CD14-positive monocyte (primary cell): ENCODE measurements around the gene PSME3. TPM values are rescaled to one million over a fixed set of nuclear protein-coding genes. Genes with fewer than 3 reads are reported as not detected.

Experiments
- DNase-seq, 3 donors: peaks; one replicate each; pipeline ENCODE4 v3.0.0-alpha.2; 2011 to 2022
- H2AFZ ChIP-seq: 2 replicates; pipeline ENCODE4 v1.6.0; 2012; ENCODE audit warnings: mild to moderate bottlenecking, low read depth, low read length, inconsistent platforms; ENCODE audit not compliant: insufficient read depth, poor library complexity, severe bottlenecking
- H3K27ac ChIP-seq, 2 donors: 1 replicate in 1 of 2; 2 replicates in 1 of 2; pipeline ENCODE4 v1.5.1; 2012 to 2013; ENCODE audit warnings: low read length in 2 of 2, control low read depth in 1 of 2, inconsistent platforms in 1 of 2, low read depth in 1 of 2, mild to moderate bottlenecking in 1 of 2
- H3K27me3 ChIP-seq, 2 donors: one replicate each; pipeline versions ENCODE4 v1.6.0 to v1.6.1; 2011 to 2013; ENCODE audit warnings: low read length in 2 of 2; ENCODE audit not compliant: control insufficient read depth in 2 of 2, insufficient read depth in 2 of 2
- H3K36me3 ChIP-seq, 2 donors: replicated peaks in 1 of 2; 1 replicate in 1 of 2; 2 replicates in 1 of 2; pipeline versions ENCODE4 v1.5.1 to v1.6.1; 2012 to 2013; ENCODE audit warnings: low read length in 2 of 2, control low read depth in 1 of 2, inconsistent platforms in 1 of 2, mild to moderate bottlenecking in 1 of 2; ENCODE audit not compliant: insufficient read depth in 2 of 2, control insufficient read depth in 1 of 2
- H3K4me1 ChIP-seq, 2 donors: 1 replicate in 1 of 2; 2 replicates in 1 of 2; pipeline versions ENCODE4 v1.5.1 to v1.6.1; 2012 to 2013; ENCODE audit warnings: low read length in 2 of 2, control low read depth in 1 of 2, inconsistent platforms in 1 of 2, mild to moderate bottlenecking in 1 of 2, moderate library complexity in 1 of 2; ENCODE audit not compliant: insufficient read depth in 2 of 2, control insufficient read depth in 1 of 2
- H3K4me2 ChIP-seq: replicated peaks from 2 replicates; pipeline ENCODE3; 2012; ENCODE audit warnings: low read length, moderate library complexity, mild to moderate bottlenecking; ENCODE audit not compliant: poor library complexity, severe bottlenecking; ENCODE audit errors: extremely low read depth
- H3K4me3 ChIP-seq, 3 experiments: fragments of 200-600 bp in 1 of 3; sonication (generic) in 1 of 3; replicated peaks in 1 of 3; 1 replicate in 2 of 3; 2 replicates in 1 of 3; pipeline ENCODE4 v1.5.1; 2011 to 2013; ENCODE audit warnings: low read length in 3 of 3, mild to moderate bottlenecking in 3 of 3, control low read depth in 2 of 3, low read depth in 2 of 3, inconsistent platforms in 1 of 3, moderate library complexity in 1 of 3
- H3K79me2 ChIP-seq: 2 replicates; pipeline ENCODE4 v1.6.0; 2012; ENCODE audit warnings: mild to moderate bottlenecking, control low read depth, inconsistent platforms, low read length, moderate library complexity; ENCODE audit not compliant: insufficient read depth
- H3K9ac ChIP-seq: 2 replicates; pipeline ENCODE4 v1.6.0; 2017; ENCODE audit warnings: low read length, mild to moderate bottlenecking; ENCODE audit not compliant: insufficient read depth, poor library complexity, severe bottlenecking
- H3K9me3 ChIP-seq, 2 donors: replicated peaks in 1 of 2; 1 replicate in 1 of 2; 2 replicates in 1 of 2; pipeline versions ENCODE4 v1.5.1 to v1.6.1; 2012 to 2013; ENCODE audit warnings: low read length in 2 of 2, control low read depth in 1 of 2; ENCODE audit not compliant: control insufficient read depth in 1 of 2, insufficient read depth in 1 of 2
- H4K20me1 ChIP-seq: 2 replicates; pipeline ENCODE4 v1.6.0; 2012; ENCODE audit warnings: mild to moderate bottlenecking, low read length, control low read depth, moderate library complexity; ENCODE audit not compliant: insufficient read depth
- H3K27ac Mint-ChIP-seq, 7 donors: one replicate each; pipeline ENCODE4 v1.8.0; 2020; ENCODE audit warnings: mild to moderate bottlenecking in 7 of 7, mixed read lengths in 7 of 7, moderate library complexity in 6 of 7, inconsistent platforms in 2 of 7
- H3K27me3 Mint-ChIP-seq, 3 donors: one replicate each; pipeline ENCODE4 v1.8.0; 2021 to 2022; ENCODE audit warnings: low read depth in 3 of 3, mild to moderate bottlenecking in 3 of 3, mixed read lengths in 3 of 3, moderate library complexity in 3 of 3, inconsistent platforms in 1 of 3
- H3K36me3 Mint-ChIP-seq, 2 donors: one replicate each; pipeline ENCODE4 v1.8.0; 2020; ENCODE audit warnings: mixed read lengths in 2 of 2, inconsistent platforms in 1 of 2, mild to moderate bottlenecking in 1 of 2
- H3K4me1 Mint-ChIP-seq: one replicate; pipeline ENCODE4 v1.8.0; 2020; ENCODE audit warnings: mild to moderate bottlenecking, mixed read lengths
- H3K4me3 Mint-ChIP-seq, 2 donors: one replicate each; pipeline ENCODE4 v1.8.0; 2020; ENCODE audit warnings: mild to moderate bottlenecking in 2 of 2, mixed read lengths in 2 of 2, moderate library complexity in 1 of 2
- H3K9me3 Mint-ChIP-seq, 7 donors: one replicate each; pipeline ENCODE4 v1.8.0; 2020 to 2022; ENCODE audit warnings: mixed read lengths in 7 of 7, mild to moderate bottlenecking in 6 of 7, moderate library complexity in 6 of 7, inconsistent platforms in 2 of 7
- WGBS: methylation state at CpG from one replicate; pipeline ENCODE4 v1.1.5; 2013; ENCODE audit warnings: missing lambda C conversion rate; ENCODE audit not compliant: insufficient coverage; 5-methylcytosine and 5-hydroxymethylcytosine counted together
- intact Hi-C, 2 donors: fragments of 100-400 bp; cut with micrococcal nuclease; formaldehyde crosslinking; loops; one replicate each; pipeline versions ENCODE4 v1.15.0 to v1.15.1; 2023
- polyA minus RNA-seq: library from RNA; depleted of rRNA, polyadenylated mRNA; stranded (reverse); fragments of >200 nt; gene quantifications from 2 replicates; pipeline ENCODE4 v1.2.3, GENCODE V29; 2012
- polyA plus RNA-seq, 3 donors: library from polyadenylated mRNA; depleted of rRNA in 1 of 3; unstranded in 2 of 3; stranded (reverse) in 1 of 3; fragments of 300-500 nt in 2 of 3; fragments of >200 nt in 1 of 3; fragmentation: Illumina TruSeq in 2 of 3; gene quantifications; 1 replicate in 2 of 3; 2 replicates in 1 of 3; pipeline ENCODE4 v1.2.3, GENCODE V29; 2012 to 2021
- total RNA-seq, 12 experiments: library from RNA in 1 of 12; stranded (reverse) in 1 of 12; fragments of 120-200 nt in 1 of 12; gene quantifications; one replicate each; pipeline ENCODE4 v1.2.4 and lab custom pipeline; 2013 to 2026; ENCODE audit warnings: mixed read lengths in 6 of 12, inconsistent platforms in 1 of 12
- TF ChIP-seq, protein P1 (sequence below): fragments of 200-600 bp; IDR thresholded peaks from one replicate; pipeline ENCODE4 v1.8.0; 2022; ENCODE audit warnings: antibody characterized with exemption, mild to moderate bottlenecking

PSME3 gene, protein sequence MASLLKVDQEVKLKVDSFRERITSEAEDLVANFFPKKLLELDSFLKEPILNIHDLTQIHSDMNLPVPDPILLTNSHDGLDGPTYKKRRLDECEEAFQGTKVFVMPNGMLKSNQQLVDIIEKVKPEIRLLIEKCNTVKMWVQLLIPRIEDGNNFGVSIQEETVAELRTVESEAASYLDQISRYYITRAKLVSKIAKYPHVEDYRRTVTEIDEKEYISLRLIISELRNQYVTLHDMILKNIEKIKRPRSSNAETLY
- 50.2 TPM for total RNA-seq (2013)
- 100 to 1,000 TPM in 2 of 3 donors, 10 to 100 TPM in 1; 61.9 to 137 (median 124) TPM for polyA plus RNA-seq
- polyA minus RNA-seq: 30.8 and 41.6 TPM in 2 replicates
- 24.4 to 65.9 (median 40.1) reads per million in 11 experiments for total RNA-seq (lab: John Stamatoyannopoulos, UW)

DNA sequence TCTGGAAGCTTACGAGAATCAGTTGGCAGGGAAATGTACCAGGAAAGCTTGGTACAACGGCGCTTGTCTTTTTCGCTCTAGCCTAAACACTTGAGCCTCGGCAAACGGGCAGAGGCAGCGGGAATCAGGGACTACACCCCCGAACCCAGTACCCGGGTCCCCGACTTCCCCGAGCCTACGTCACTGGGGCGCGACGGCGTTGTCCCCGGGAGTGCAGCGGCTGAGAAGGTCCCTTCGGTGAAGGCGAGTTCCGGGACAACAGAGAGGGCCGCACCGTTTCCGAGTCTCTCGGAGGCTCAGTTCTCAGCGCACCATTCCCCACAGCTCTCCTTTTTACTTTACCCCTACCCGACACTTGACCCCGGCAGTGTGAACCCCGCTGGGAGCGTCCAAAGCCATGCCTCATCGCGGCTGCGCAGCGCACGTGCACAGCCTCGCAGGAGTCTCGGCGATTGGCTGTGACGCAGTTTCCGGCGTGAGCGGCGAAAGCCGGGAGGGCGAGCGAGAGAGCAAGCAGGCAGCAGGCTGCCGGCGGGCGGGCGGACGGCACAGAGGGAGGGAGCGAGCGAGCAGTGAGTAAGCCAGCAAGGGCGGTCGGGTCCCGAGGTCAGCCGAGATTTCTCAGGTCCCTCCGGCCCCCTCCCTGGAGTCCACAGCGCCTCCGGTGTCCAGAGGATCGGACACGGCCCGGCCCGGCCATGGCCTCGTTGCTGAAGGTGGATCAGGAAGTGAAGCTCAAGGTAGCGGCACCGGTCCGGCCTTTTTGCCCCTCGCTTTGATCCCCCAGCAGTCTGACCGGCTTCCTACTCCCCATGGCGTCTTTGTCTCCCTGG is at the start of gene PSME3:
TSS of gene PSME3 (plus strand) at position 464 of the 833 bp plus-strand sequence. CDS start at position 699, 235 bp downstream.
- Mint-ChIP-seq H3K4me3 (peak within 1 kb of the TSS; percentile 95 to 96), H3K36me3 (peaks cover 21 to 23% of the 10 kb centered on the region in 2 donors), H3K27me3 (peaks cover 5 to 8% (median 6%) of the 10 kb centered on the region in 3 donors), H3K9me3 (peaks cover 0 to 2% (median 0%) of the 10 kb centered on the region in 7 donors), H3K27ac (peak within 1 kb of the TSS; percentile 94 to 99 (median 97)), H3K4me1 (peaks cover 24% of the 10 kb centered on the region)
- peak; percentile 86 to 93 (median 90) for DNase-seq
- H3K36me3 ChIP-seq: peaks cover 18 to 25% of the 10 kb centered on the region in 2 donors
- WGBS: under 1% methylated on average over 69 of the region's 71 CpGs
- H4K20me1 ChIP-seq: peaks cover 9% of the 10 kb centered on the region
- H3K27ac ChIP-seq: peak within 1 kb of the TSS; percentile 82 to 94
- no peaks in the 10 kb centered on the region for H3K9me3 ChIP-seq
- intact Hi-C loops: loop anchor here in 1 of 2 donors (5.0 kb wide), 1 partner anchor 339 kb away; the partner anchor contains the start of gene NBR1
- H3K4me2 ChIP-seq: peak within 1 kb of the TSS; percentile 88
- H3K9ac ChIP-seq: peak within 1 kb of the TSS; percentile 94
- H3K4me3 ChIP-seq: peak within 1 kb of the TSS; percentile 51 to 91 (median 84)
- TF ChIP-seq, protein P1, sequence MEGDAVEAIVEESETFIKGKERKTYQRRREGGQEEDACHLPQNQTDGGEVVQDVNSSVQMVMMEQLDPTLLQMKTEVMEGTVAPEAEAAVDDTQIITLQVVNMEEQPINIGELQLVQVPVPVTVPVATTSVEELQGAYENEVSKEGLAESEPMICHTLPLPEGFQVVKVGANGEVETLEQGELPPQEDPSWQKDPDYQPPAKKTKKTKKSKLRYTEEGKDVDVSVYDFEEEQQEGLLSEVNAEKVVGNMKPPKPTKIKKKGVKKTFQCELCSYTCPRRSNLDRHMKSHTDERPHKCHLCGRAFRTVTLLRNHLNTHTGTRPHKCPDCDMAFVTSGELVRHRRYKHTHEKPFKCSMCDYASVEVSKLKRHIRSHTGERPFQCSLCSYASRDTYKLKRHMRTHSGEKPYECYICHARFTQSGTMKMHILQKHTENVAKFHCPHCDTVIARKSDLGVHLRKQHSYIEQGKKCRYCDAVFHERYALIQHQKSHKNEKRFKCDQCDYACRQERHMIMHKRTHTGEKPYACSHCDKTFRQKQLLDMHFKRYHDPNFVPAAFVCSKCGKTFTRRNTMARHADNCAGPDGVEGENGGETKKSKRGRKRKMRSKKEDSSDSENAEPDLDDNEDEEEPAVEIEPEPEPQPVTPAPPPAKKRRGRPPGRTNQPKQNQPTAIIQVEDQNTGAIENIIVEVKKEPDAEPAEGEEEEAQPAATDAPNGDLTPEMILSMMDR: no peak
- no peaks in the 10 kb centered on the region for H3K27me3 ChIP-seq
- peak within 1 kb of the TSS; percentile 90 for H2AFZ ChIP-seq
- peaks cover 30% of the 10 kb centered on the region for H3K79me2 ChIP-seq
- H3K4me1 ChIP-seq: peaks cover 24 to 32% of the 10 kb centered on the region in 2 donors

DNA sequence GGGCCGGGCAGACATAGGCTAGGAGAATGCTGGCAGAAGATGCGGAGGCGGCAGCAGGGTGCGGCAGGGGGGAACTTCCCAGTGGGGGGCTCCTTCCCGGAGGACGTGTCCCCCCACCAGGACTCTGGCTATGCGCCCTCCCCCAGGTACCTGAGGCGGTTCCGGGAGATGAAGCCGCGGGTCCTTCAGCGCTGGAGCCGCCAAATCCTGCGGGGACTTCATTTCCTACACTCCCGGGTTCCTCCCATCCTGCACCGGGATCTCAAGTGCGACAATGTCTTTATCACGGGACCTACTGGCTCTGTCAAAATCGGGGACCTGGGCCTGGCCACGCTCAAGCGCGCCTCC is 49.4 kb upstream of the PSME3 start:
- no peaks in the 10 kb centered on the region for H3K79me2 ChIP-seq
- H3K27ac ChIP-seq: no peak overlapping the region
- intact Hi-C loops: no loop called here
- H3K4me3 Mint-ChIP-seq: peak overlapping the region in 1 of 2 donors; percentile 86
- peaks cover 28% of the 10 kb centered on the region for H3K4me1 Mint-ChIP-seq
- TF ChIP-seq, protein P1: no peak
- no peak for DNase-seq
- no peak overlapping the region for H3K9ac ChIP-seq
- peaks cover 60 to 84% of the 10 kb centered on the region in 2 donors for H3K27me3 ChIP-seq
- peaks cover 17 to 20% of the 10 kb centered on the region in 2 donors for H3K36me3 Mint-ChIP-seq
- WGBS: 11% methylated on average over 22 of the region's 22 CpGs
- H3K27me3 Mint-ChIP-seq: peaks cover 82 to 94% (median 83%) of the 10 kb centered on the region in 3 donors
- H4K20me1 ChIP-seq: no peaks in the 10 kb centered on the region
- peaks cover 7 to 20% of the 10 kb centered on the region in 2 donors for H3K4me1 ChIP-seq
- no peak overlapping the region for H3K4me3 ChIP-seq
- H3K9me3 ChIP-seq: peaks cover 0 to 39% of the 10 kb centered on the region in 2 donors
- no peak overlapping the region for H2AFZ ChIP-seq
- peaks cover 10% of the 10 kb centered on the region in 2 donors for H3K36me3 ChIP-seq
- H3K9me3 Mint-ChIP-seq: peaks cover 4 to 26% (median 11%) of the 10 kb centered on the region in 7 donors
- no peak overlapping the region for H3K4me2 ChIP-seq
- no peak overlapping the region for H3K27ac Mint-ChIP-seq
